HEK293 (cell line): Measurements from ENCODE around the gene SQOR.

Experiments used
- CTCF ChIA-PET: fragments of 350-600 bp; formaldehyde crosslinking; extraction: SDS; loops from one replicate; lab custom pipeline; 2021; ENCODE audit warnings: antibody characterized with exemption; lab: Yijun Ruan, JAX
- POLR2A ChIA-PET: fragments of 300-600 bp; formaldehyde crosslinking; extraction: SDS; loops from one replicate; lab custom pipeline; 2020; ENCODE audit warnings: antibody characterized with exemption, inconsistent platforms; lab: Yijun Ruan, JAX
- H3K27ac ChIP-seq: fragments of 200-500 bp; sonication (Bioruptor generic); 2 replicates; pipeline ENCODE4 v1.5.1; 2014; ENCODE audit warnings: low read depth, low read length, control low read depth, inconsistent platforms; ENCODE audit errors: extremely low read depth
- H3K36me3 ChIP-seq, 2 experiments: fragments of 200-500 bp in 1 of 2; sonication (Bioruptor generic) in 1 of 2; 1 replicate in 1 of 2; 2 replicates in 1 of 2; pipeline ENCODE4 v1.5.1; 2014 to 2017; ENCODE audit warnings: inconsistent platforms in 2 of 2, low read length in 2 of 2; ENCODE audit not compliant: control insufficient read depth in 2 of 2, insufficient read depth in 1 of 2
- H3K4me1 ChIP-seq: fragments of 200-500 bp; sonication (Bioruptor generic); 2 replicates; pipeline ENCODE4 v1.5.1; 2014; ENCODE audit warnings: mild to moderate bottlenecking, low read length, inconsistent platforms; ENCODE audit not compliant: control insufficient read depth, insufficient read depth
- H3K4me3 ChIP-seq: 2 replicates; pipeline ENCODE4 v1.5.1; 2011; ENCODE audit warnings: low read depth, mild to moderate bottlenecking, control low read depth, low read length, moderate library complexity
- H3K9me3 ChIP-seq: fragments of 200-500 bp; sonication (Bioruptor generic); 2 replicates; pipeline ENCODE4 v1.5.1; 2014; ENCODE audit warnings: low read depth, low read length, inconsistent platforms; ENCODE audit not compliant: control insufficient read depth, insufficient read depth
- BCL11A ChIP-seq: fragments of 450-650 bp; formaldehyde crosslinking; IDR thresholded peaks from 2 replicates; pipeline ENCODE4 v1.5.1; 2016; ENCODE audit warnings: low read depth, missing biosample characterization, missing genetic modification characterization
- FEZF1 ChIP-seq: fragments of 450-650 bp; formaldehyde crosslinking; IDR thresholded peaks from 2 replicates; pipeline ENCODE4 v1.5.1; 2016; ENCODE audit warnings: missing biosample characterization, missing genetic modification characterization
- GLI4 ChIP-seq: fragments of 450-650 bp; formaldehyde crosslinking; IDR thresholded peaks from 2 replicates; pipeline ENCODE4 v1.5.1; 2016; ENCODE audit warnings: missing biosample characterization, missing genetic modification characterization
- KLF8 ChIP-seq: fragments of 450-650 bp; formaldehyde crosslinking; IDR thresholded peaks from 2 replicates; pipeline ENCODE4 v1.5.1; 2016; ENCODE audit warnings: missing biosample characterization, missing genetic modification characterization
- ZFHX2 ChIP-seq: fragments of 450-650 bp; formaldehyde crosslinking; conservative IDR thresholded peaks from 2 replicates; pipeline ENCODE4 v1.5.1; 2016; ENCODE audit warnings: missing biosample characterization, missing genetic modification characterization
- ZNF174 ChIP-seq: fragments of 450-650 bp; formaldehyde crosslinking; IDR thresholded peaks from 2 replicates; pipeline ENCODE4 v1.5.0; 2017; ENCODE audit warnings: missing biosample characterization, mild to moderate bottlenecking, missing genetic modification characterization
- ZNF184 ChIP-seq: fragments of 450-650 bp; IDR thresholded peaks from 2 replicates; pipeline ENCODE4 v1.5.1; 2018; ENCODE audit warnings: missing biosample characterization, mild to moderate bottlenecking, missing genetic modification characterization
- ZNF274 ChIP-seq, 2 experiments: fragments of 200-500 bp in 1 of 2; fragments of 450-650 bp in 1 of 2; sonication (Bioruptor generic) in 1 of 2; formaldehyde crosslinking in 1 of 2; IDR thresholded peaks; 2 replicates each; pipeline versions ENCODE4 v1.5.1 to v1.6.1; 2014 to 2016; ENCODE audit warnings: borderline replicate concordance in 1 of 2, inconsistent platforms in 1 of 2, low read length in 1 of 2, missing biosample characterization in 1 of 2, missing genetic modification characterization in 1 of 2
- ZNF292 ChIP-seq: fragments of 450-650 bp; formaldehyde crosslinking; IDR thresholded peaks from 2 replicates; pipeline ENCODE4 v1.5.1; 2016; ENCODE audit warnings: low read depth, missing biosample characterization, missing genetic modification characterization, borderline replicate concordance
- ZNF473 ChIP-seq: fragments of 450-650 bp; formaldehyde crosslinking; IDR thresholded peaks from 2 replicates; pipeline ENCODE4 v1.5.1; 2017; ENCODE audit warnings: missing biosample characterization, missing genetic modification characterization
- ZNF510 ChIP-seq: fragments of 450-650 bp; formaldehyde crosslinking; IDR thresholded peaks from 2 replicates; pipeline ENCODE4 v1.5.1; 2018; ENCODE audit warnings: mild to moderate bottlenecking, missing genetic modification characterization, missing biosample characterization; ENCODE audit not compliant: insufficient replicate concordance
- ZNF843 ChIP-seq: fragments of 450-650 bp; formaldehyde crosslinking; IDR thresholded peaks from 2 replicates; pipeline ENCODE4 v1.5.1; 2016; ENCODE audit warnings: missing biosample characterization, missing genetic modification characterization
- TF ChIP-seq, protein P1 (sequence below): fragments of 450-650 bp; formaldehyde crosslinking; IDR thresholded peaks from 2 replicates; pipeline ENCODE4 v1.5.1; 2017; ENCODE audit warnings: missing biosample characterization, missing genetic modification characterization
- TF ChIP-seq, protein P2 (sequence below): fragments of 450-650 bp; formaldehyde crosslinking; optimal IDR thresholded peaks from 2 replicates; pipeline ENCODE3; 2016; ENCODE audit warnings: missing biosample characterization, mild to moderate bottlenecking, missing genetic modification characterization
- TF ChIP-seq, protein P3 (sequence below): fragments of 450-650 bp; formaldehyde crosslinking; IDR thresholded peaks from 2 replicates; pipeline ENCODE4 v1.5.1; 2016; ENCODE audit warnings: missing biosample characterization, missing genetic modification characterization, borderline replicate concordance
- TF ChIP-seq, protein P4 (sequence below): fragments of 450-650 bp; formaldehyde crosslinking; IDR thresholded peaks from 2 replicates; pipeline ENCODE4 v1.5.1; 2016; ENCODE audit warnings: missing biosample characterization, missing genetic modification characterization
- TF ChIP-seq, protein P5 (sequence below): fragments of 450-650 bp; formaldehyde crosslinking; IDR thresholded peaks from 2 replicates; pipeline ENCODE4 v1.5.1; 2016; ENCODE audit warnings: missing biosample characterization, missing genetic modification characterization

The SQOR gene

DNA sequence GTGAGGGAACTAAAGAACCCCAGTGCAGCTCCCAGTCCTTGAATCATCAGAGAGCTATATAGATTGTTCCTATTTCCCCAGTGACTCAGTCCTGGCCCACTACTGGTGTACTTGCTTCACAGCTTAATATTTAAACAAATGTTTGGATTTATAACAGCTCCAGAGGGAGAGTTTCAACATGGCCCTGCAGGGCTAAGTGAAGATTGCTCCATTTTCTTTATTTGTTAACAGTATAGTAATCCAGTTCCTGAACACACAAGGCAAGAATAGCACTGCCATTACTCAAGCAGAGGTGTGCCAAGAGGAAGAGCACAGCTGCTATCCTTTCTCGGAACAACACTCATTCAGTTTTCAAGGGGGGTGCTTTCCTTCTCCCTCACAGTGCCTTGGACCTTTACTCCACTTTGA lies 6.5 kb downstream of the SQOR start:
- ChIA-PET CTCF (no interaction called here), POLR2A (no interaction called here)
- no peaks in the 10 kb centered on the region for H3K4me1 ChIP-seq
- no peaks in the 10 kb centered on the region for H3K9me3 ChIP-seq
- H3K27ac ChIP-seq: no peak overlapping the region
- no peaks in the 10 kb centered on the region for H3K36me3 ChIP-seq
- no peak overlapping the region for H3K4me3 ChIP-seq
- no peak for TF ChIP-seq BCL11A (tag by site-specific recombination)
- TF ChIP-seq, protein P1, sequence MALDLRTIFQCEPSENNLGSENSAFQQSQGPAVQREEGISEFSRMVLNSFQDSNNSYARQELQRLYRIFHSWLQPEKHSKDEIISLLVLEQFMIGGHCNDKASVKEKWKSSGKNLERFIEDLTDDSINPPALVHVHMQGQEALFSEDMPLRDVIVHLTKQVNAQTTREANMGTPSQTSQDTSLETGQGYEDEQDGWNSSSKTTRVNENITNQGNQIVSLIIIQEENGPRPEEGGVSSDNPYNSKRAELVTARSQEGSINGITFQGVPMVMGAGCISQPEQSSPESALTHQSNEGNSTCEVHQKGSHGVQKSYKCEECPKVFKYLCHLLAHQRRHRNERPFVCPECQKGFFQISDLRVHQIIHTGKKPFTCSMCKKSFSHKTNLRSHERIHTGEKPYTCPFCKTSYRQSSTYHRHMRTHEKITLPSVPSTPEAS (tag by site-specific recombination): no peak
- TF ChIP-seq GLI4: no peak
- TF ChIP-seq ZNF510 (tag by site-specific recombination): no peak
- TF ChIP-seq ZNF274 (IDR thresholded peaks at IDR 0.05; ENCODE audit: low read length): no peak
- no peak for TF ChIP-seq ZNF274 (tag by site-specific recombination; IDR thresholded peaks at IDR 0.05; ENCODE audit: borderline replicate concordance)
- TF ChIP-seq, protein P2, sequence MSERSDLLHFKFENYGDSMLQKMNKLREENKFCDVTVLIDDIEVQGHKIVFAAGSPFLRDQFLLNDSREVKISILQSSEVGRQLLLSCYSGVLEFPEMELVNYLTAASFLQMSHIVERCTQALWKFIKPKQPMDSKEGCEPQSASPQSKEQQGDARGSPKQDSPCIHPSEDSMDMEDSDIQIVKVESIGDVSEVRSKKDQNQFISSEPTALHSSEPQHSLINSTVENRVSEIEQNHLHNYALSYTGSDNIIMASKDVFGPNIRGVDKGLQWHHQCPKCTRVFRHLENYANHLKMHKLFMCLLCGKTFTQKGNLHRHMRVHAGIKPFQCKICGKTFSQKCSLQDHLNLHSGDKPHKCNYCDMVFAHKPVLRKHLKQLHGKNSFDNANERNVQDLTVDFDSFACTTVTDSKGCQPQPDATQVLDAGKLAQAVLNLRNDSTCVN (tag by site-specific recombination): no peak
- TF ChIP-seq ZNF473 (tag by site-specific recombination): no peak
- TF ChIP-seq, protein P3, sequence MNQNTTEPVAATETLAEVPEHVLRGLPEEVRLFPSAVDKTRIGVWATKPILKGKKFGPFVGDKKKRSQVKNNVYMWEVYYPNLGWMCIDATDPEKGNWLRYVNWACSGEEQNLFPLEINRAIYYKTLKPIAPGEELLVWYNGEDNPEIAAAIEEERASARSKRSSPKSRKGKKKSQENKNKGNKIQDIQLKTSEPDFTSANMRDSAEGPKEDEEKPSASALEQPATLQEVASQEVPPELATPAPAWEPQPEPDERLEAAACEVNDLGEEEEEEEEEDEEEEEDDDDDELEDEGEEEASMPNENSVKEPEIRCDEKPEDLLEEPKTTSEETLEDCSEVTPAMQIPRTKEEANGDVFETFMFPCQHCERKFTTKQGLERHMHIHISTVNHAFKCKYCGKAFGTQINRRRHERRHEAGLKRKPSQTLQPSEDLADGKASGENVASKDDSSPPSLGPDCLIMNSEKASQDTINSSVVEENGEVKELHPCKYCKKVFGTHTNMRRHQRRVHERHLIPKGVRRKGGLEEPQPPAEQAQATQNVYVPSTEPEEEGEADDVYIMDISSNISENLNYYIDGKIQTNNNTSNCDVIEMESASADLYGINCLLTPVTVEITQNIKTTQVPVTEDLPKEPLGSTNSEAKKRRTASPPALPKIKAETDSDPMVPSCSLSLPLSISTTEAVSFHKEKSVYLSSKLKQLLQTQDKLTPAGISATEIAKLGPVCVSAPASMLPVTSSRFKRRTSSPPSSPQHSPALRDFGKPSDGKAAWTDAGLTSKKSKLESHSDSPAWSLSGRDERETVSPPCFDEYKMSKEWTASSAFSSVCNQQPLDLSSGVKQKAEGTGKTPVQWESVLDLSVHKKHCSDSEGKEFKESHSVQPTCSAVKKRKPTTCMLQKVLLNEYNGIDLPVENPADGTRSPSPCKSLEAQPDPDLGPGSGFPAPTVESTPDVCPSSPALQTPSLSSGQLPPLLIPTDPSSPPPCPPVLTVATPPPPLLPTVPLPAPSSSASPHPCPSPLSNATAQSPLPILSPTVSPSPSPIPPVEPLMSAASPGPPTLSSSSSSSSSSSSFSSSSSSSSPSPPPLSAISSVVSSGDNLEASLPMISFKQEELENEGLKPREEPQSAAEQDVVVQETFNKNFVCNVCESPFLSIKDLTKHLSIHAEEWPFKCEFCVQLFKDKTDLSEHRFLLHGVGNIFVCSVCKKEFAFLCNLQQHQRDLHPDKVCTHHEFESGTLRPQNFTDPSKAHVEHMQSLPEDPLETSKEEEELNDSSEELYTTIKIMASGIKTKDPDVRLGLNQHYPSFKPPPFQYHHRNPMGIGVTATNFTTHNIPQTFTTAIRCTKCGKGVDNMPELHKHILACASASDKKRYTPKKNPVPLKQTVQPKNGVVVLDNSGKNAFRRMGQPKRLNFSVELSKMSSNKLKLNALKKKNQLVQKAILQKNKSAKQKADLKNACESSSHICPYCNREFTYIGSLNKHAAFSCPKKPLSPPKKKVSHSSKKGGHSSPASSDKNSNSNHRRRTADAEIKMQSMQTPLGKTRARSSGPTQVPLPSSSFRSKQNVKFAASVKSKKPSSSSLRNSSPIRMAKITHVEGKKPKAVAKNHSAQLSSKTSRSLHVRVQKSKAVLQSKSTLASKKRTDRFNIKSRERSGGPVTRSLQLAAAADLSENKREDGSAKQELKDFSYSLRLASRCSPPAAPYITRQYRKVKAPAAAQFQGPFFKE: no peak

DNA sequence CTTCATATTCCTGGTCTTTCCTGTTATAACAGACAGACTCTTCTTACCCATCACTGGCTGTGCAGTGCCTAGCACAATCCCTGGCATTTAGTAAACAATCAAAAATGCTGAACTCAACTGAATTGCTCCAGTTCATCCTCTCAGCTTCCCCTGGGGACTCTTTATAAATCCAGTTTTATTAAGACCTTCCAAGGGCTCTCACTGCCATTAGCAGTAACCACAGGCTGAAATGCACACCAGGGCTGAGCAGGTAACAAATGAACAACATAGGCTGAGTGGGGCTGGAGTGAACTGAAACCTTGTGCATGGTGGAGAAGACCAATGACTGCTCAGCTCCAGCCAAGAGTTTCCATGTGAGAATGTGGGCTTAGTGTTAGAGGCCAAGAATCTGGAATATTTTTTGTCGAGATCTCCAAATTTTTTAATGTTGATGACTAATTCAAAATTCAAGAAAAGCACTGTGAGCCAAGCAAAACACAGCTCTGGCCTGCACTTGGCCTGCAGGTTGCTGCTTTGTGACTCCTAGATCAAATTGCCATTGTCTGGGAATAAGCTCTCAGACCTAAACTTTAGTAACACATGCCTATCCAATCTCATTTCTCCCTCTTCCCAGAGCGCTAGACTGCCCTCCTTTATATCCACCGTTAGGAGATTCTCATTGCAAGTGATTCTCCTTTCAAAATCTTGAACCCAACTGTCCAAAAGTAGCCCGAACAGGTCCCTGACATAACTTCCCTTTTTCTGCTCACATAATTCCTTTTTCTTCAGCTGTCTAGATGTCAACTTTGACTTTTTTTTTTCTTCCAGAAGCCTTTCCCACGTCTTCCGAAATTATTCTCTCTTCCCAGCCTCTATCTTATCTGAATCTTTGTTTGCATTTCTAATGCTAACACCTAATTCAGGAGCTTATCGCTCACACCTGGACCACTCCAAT lies 7.4 kb downstream of the SQOR start:
- H3K4me3 ChIP-seq: no peak overlapping the region
- CTCF ChIA-PET: interaction anchor here (1.1 to 1.7 kb wide), 2 partner anchors 63 to 211 kb away, joined by 4 read pairs; no protein-coding TSS in a partner anchor
- H3K36me3 ChIP-seq: no peaks in the 10 kb centered on the region
- POLR2A ChIA-PET: no interaction called here
- no peaks in the 10 kb centered on the region for H3K9me3 ChIP-seq
- no peaks in the 10 kb centered on the region for H3K4me1 ChIP-seq
- H3K27ac ChIP-seq: no peak overlapping the region
- TF ChIP-seq ZNF184: no peak
- peak; percentile 65 for TF ChIP-seq FEZF1 (tag by site-specific recombination)
- TF ChIP-seq, all 188 proteins: peak for 1

DNA sequence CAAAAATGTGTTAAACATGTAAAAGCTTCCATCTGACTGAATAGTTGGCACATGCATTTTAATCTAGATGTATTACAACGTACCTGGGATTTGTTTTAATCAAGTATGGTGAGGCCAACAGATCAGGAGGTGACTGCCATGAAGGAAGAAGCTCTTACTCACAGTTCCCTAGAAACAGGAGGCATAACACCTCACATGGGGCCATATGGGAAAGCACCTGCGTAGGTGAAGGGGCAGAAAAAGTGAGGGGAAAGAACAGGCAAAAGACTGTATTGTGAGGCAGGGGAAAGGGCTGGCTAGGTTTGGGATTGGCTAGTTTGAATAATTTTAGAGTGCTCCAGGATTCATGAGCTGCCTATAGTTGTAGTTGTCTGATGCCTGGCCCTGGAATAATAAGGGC lies 9.6 kb downstream of the SQOR start:
- Histone ChIP-seq H3K4me1 (no peaks in the 10 kb centered on the region), H3K27ac (no peak overlapping the region), H3K9me3 (no peaks in the 10 kb centered on the region), H3K36me3 (no peaks in the 10 kb centered on the region), H3K4me3 (no peak overlapping the region)
- ChIA-PET CTCF (interaction anchor here (0.6 to 1.7 kb wide), 5 partner anchors 9 to 215 kb away, joined by 3 to 4 read pairs (median 3); partner anchors contain the start of gene SQOR), POLR2A (no interaction called here)
- TF ChIP-seq, protein P4, sequence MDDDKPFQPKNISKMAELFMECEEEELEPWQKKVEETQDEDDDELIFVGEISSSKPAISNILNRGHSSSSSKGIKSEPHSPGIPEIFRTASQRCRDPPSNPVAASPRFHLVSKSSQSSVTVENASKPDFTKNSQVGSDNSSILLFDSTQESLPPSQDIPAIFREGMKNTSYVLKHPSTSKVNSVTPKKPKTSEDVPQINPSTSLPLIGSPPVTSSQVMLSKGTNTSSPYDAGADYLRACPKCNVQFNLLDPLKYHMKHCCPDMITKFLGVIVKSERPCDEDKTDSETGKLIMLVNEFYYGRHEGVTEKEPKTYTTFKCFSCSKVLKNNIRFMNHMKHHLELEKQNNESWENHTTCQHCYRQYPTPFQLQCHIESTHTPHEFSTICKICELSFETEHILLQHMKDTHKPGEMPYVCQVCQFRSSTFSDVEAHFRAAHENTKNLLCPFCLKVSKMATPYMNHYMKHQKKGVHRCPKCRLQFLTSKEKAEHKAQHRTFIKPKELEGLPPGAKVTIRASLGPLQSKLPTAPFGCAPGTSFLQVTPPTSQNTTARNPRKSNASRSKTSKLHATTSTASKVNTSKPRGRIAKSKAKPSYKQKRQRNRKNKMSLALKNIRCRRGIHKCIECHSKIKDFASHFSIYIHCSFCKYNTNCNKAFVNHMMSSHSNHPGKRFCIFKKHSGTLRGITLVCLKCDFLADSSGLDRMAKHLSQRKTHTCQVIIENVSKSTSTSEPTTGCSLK (tag by site-specific recombination): no peak
- TF ChIP-seq ZNF292 (tag by site-specific recombination) (no peak), KLF8 (tag by site-specific recombination) (no peak), ZFHX2 (tag by site-specific recombination) (no peak), ZNF473 (tag by site-specific recombination) (no peak), ZNF843 (tag by site-specific recombination) (no peak), ZNF174 (tag by site-specific recombination) (no peak)
- TF ChIP-seq, protein P5, sequence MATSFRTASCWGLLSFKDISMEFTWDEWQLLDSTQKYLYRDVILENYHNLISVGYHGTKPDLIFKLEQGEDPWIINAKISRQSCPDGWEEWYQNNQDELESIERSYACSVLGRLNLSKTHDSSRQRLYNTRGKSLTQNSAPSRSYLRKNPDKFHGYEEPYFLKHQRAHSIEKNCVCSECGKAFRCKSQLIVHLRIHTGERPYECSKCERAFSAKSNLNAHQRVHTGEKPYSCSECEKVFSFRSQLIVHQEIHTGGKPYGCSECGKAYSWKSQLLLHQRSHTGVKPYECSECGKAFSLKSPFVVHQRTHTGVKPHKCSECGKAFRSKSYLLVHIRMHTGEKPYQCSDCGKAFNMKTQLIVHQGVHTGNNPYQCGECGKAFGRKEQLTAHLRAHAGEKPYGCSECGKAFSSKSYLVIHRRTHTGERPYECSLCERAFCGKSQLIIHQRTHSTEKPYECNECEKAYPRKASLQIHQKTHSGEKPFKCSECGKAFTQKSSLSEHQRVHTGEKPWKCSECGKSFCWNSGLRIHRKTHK (tag by site-specific recombination): no peak
